ENCODE data around the gene FBXO15.

The FBXO15 gene

GRCh38 chr18:74153377-74153776 lies 5.7 kb upstream of the FBXO15 start:
- Histone ChIP-seq H3K4me1 (ENCODE audit: insufficient read depth, low read length) (peaks cover 6% of the 10 kb centered on the region; the same call in 1 of the 2 replicates), H3K36me3 (ENCODE audit: insufficient read depth, low read length) (peaks cover 48% of the 10 kb centered on the region), H3K9ac (ENCODE audit: low read depth, low read length) (no peak overlapping the region), H3K9me3 (ENCODE audit: insufficient read depth, low read depth, low read length) (no peaks in the 10 kb centered on the region), H3K4me3 (ENCODE audit: low read length) (no peak overlapping the region), H3K27me3 (ENCODE audit: insufficient read depth, low read length) (no peaks in the 10 kb centered on the region), H3K27ac (ENCODE audit: low read depth, low read length) (no peak overlapping the region)
- WGBS, result 86% methylated on average over 3 of the region's 4 CpGs

GRCh38 chr18:74152857-74153256 lies 5.2 kb upstream of the FBXO15 start:
- H3K9me3 ChIP-seq (ENCODE audit: insufficient read depth, low read depth, low read length), result no peaks in the 10 kb centered on the region
- WGBS, result 82% methylated on average over 2 of the region's 2 CpGs
- no peak overlapping the region for H3K9ac ChIP-seq (ENCODE audit: low read depth, low read length)
- peaks cover 6% of the 10 kb centered on the region; the same call in 1 of the 2 replicates for H3K4me1 ChIP-seq (ENCODE audit: insufficient read depth, low read length)
- no peak overlapping the region for H3K4me3 ChIP-seq (ENCODE audit: low read length)
- H3K36me3 ChIP-seq (ENCODE audit: insufficient read depth, low read length), result peaks cover 43% of the 10 kb centered on the region
- no peak overlapping the region for H3K27ac ChIP-seq (ENCODE audit: low read depth, low read length)
- H3K27me3 ChIP-seq (ENCODE audit: insufficient read depth, low read length), result no peaks in the 10 kb centered on the region

- Histone ChIP-seq H3K27me3 (ENCODE audit: insufficient read depth, low read length) (no peaks in the 10 kb centered on the region), H3K4me1 (ENCODE audit: insufficient read depth, low read length) (peaks cover 6% of the 10 kb centered on the region; the same call in 1 of the 2 replicates), H3K4me3 (ENCODE audit: low read length) (no peak overlapping the region), H3K9me3 (ENCODE audit: insufficient read depth, low read depth, low read length) (no peaks in the 10 kb centered on the region), H3K9ac (ENCODE audit: low read depth, low read length) (no peak overlapping the region), H3K36me3 (ENCODE audit: insufficient read depth, low read length) (peaks cover 38% of the 10 kb centered on the region), H3K27ac (ENCODE audit: low read depth, low read length) (no peak overlapping the region)
- WGBS, result 93% methylated on average over 6 of the region's 6 CpGs
These were observed 4.6 kb upstream of the FBXO15 start for GRCh38 chr18:74152270-74152669.

GRCh38 chr18:74149878-74150277 lies 2.2 kb upstream of the FBXO15 start:
- H3K4me3 ChIP-seq (ENCODE audit: low read length), result peak overlapping the region; percentile 78
- peak overlapping the region; percentile 84; the same call in 1 of the 2 replicates for H3K9ac ChIP-seq (ENCODE audit: low read depth, low read length)
- no peak overlapping the region for H3K27ac ChIP-seq (ENCODE audit: low read depth, low read length)
- H3K27me3 ChIP-seq (ENCODE audit: insufficient read depth, low read length), result peaks cover 7% of the 10 kb centered on the region; the same call in 1 of the 2 replicates
- H3K9me3 ChIP-seq (ENCODE audit: insufficient read depth, low read depth, low read length), result no peaks in the 10 kb centered on the region
- H3K36me3 ChIP-seq (ENCODE audit: insufficient read depth, low read length), result peaks cover 14% of the 10 kb centered on the region
- WGBS, result 92% methylated on average over 5 of the region's 5 CpGs
- H3K4me1 ChIP-seq (ENCODE audit: insufficient read depth, low read length), result peaks cover 9% of the 10 kb centered on the region; the same call in 1 of the 2 replicates

GRCh38 chr18:74148543-74149070 lies 973 bp upstream of the FBXO15 start:
- Histone ChIP-seq H3K27ac (ENCODE audit: low read depth, low read length) (peak overlapping the region; percentile 14; the same call in 1 of the 2 replicates), H3K9me3 (ENCODE audit: insufficient read depth, low read depth, low read length) (no peaks in the 10 kb centered on the region), H3K27me3 (ENCODE audit: insufficient read depth, low read length) (peaks cover 7% of the 10 kb centered on the region; the same call in 1 of the 2 replicates), H3K4me3 (ENCODE audit: low read length) (peak overlapping the region; percentile 78), H3K4me1 (ENCODE audit: insufficient read depth, low read length) (peaks cover 9% of the 10 kb centered on the region; the same call in 1 of the 2 replicates), H3K36me3 (ENCODE audit: insufficient read depth, low read length) (peaks cover 11% of the 10 kb centered on the region), H3K9ac (ENCODE audit: low read depth, low read length) (peak overlapping the region; percentile 84)
- under 1% methylated on average over 25 of the region's 25 CpGs for WGBS

GRCh38 chr18:74147491-74147778 lies 199 bp downstream of the FBXO15 start:
- H3K27ac ChIP-seq (ENCODE audit: low read depth, low read length), result no peak overlapping the region

GRCh38 chr18:74146756-74147155 lies 878 bp downstream of the FBXO15 start:
- Histone ChIP-seq H3K27me3 (ENCODE audit: insufficient read depth, low read length) (peaks cover 7% of the 10 kb centered on the region; the same call in 1 of the 2 replicates), H3K9ac (ENCODE audit: low read depth, low read length) (no peak overlapping the region), H3K36me3 (ENCODE audit: insufficient read depth, low read length) (peaks cover 11% of the 10 kb centered on the region), H3K4me1 (ENCODE audit: insufficient read depth, low read length) (peaks cover 9% of the 10 kb centered on the region; the same call in 1 of the 2 replicates), H3K4me3 (ENCODE audit: low read length) (peak overlapping the region; percentile 78), H3K9me3 (ENCODE audit: insufficient read depth, low read depth, low read length) (no peaks in the 10 kb centered on the region), H3K27ac (ENCODE audit: low read depth, low read length) (no peak overlapping the region)
- 63% methylated on average over 3 of the region's 3 CpGs for WGBS

More at GRCh38 chr18:74147491-74147778, 199 bp downstream of the FBXO15 start:
- peaks cover 9% of the 10 kb centered on the region; the same call in 1 of the 2 replicates for H3K4me1 ChIP-seq (ENCODE audit: insufficient read depth, low read length)
- H3K36me3 ChIP-seq (ENCODE audit: insufficient read depth, low read length), result peaks cover 11% of the 10 kb centered on the region
- H3K9ac ChIP-seq (ENCODE audit: low read depth, low read length), result peak overlapping the region; percentile 62
- WGBS, result under 1% methylated on average over 28 of the region's 28 CpGs
- H3K27me3 ChIP-seq (ENCODE audit: insufficient read depth, low read length), result peaks cover 7% of the 10 kb centered on the region; the same call in 1 of the 2 replicates
- H3K4me3 ChIP-seq (ENCODE audit: low read length), result peak overlapping the region; percentile 78
- no peaks in the 10 kb centered on the region for H3K9me3 ChIP-seq (ENCODE audit: insufficient read depth, low read depth, low read length)

GRCh38 chr18:74142252-74142651 lies 5.4 kb downstream of the FBXO15 start:
- Histone ChIP-seq H3K27ac (ENCODE audit: low read depth, low read length) (no peak overlapping the region), H3K9me3 (ENCODE audit: insufficient read depth, low read depth, low read length) (no peaks in the 10 kb centered on the region), H3K4me1 (ENCODE audit: insufficient read depth, low read length) (0 out of 2 replicates have a peak, but pooled peaks cover 3% of the 10 kb centered on the region), H3K27me3 (ENCODE audit: insufficient read depth, low read length) (peaks cover 10% of the 10 kb centered on the region; the same call in 1 of the 2 replicates), H3K36me3 (ENCODE audit: insufficient read depth, low read length) (no peaks in the 10 kb centered on the region), H3K4me3 (ENCODE audit: low read length) (no peak overlapping the region), H3K9ac (ENCODE audit: low read depth, low read length) (no peak overlapping the region)
- 85% methylated on average over 2 of the region's 2 CpGs for WGBS

- Histone ChIP-seq H3K9ac (ENCODE audit: low read depth, low read length) (no peak overlapping the region), H3K36me3 (ENCODE audit: insufficient read depth, low read length) (no peaks in the 10 kb centered on the region)
- 94% methylated on average over 2 of the region's 2 CpGs for WGBS
These were observed 6.0 kb downstream of the FBXO15 start for GRCh38 chr18:74141667-74142066.

GRCh38 chr18:74140582-74140981 lies 7.1 kb downstream of the FBXO15 start:
- Histone ChIP-seq H3K27ac (ENCODE audit: low read depth, low read length) (no peak overlapping the region), H3K4me3 (ENCODE audit: low read length) (no peak overlapping the region), H3K36me3 (ENCODE audit: insufficient read depth, low read length) (no peaks in the 10 kb centered on the region), H3K4me1 (ENCODE audit: insufficient read depth, low read length) (no peaks in the 10 kb centered on the region), H3K27me3 (ENCODE audit: insufficient read depth, low read length) (peaks cover 3% of the 10 kb centered on the region; the same call in 1 of the 2 replicates), H3K9ac (ENCODE audit: low read depth, low read length) (no peak overlapping the region), H3K9me3 (ENCODE audit: insufficient read depth, low read depth, low read length) (no peaks in the 10 kb centered on the region)
- 83% methylated on average over 1 of the region's 1 CpG for WGBS

More at GRCh38 chr18:74141667-74142066, 6.0 kb downstream of the FBXO15 start:
- no peaks in the 10 kb centered on the region for H3K4me1 ChIP-seq (ENCODE audit: insufficient read depth, low read length)
- no peak overlapping the region for H3K4me3 ChIP-seq (ENCODE audit: low read length)
- H3K27ac ChIP-seq (ENCODE audit: low read depth, low read length), result no peak overlapping the region
- peaks cover 5% of the 10 kb centered on the region; the same call in 1 of the 2 replicates for H3K27me3 ChIP-seq (ENCODE audit: insufficient read depth, low read length)
- no peaks in the 10 kb centered on the region for H3K9me3 ChIP-seq (ENCODE audit: insufficient read depth, low read depth, low read length)

- 90% methylated on average over 2 of the region's 3 CpGs for WGBS
- Histone ChIP-seq H3K9me3 (ENCODE audit: insufficient read depth, low read depth, low read length) (no peaks in the 10 kb centered on the region), H3K4me1 (ENCODE audit: insufficient read depth, low read length) (no peaks in the 10 kb centered on the region), H3K4me3 (ENCODE audit: low read length) (no peak overlapping the region), H3K9ac (ENCODE audit: low read depth, low read length) (no peak overlapping the region), H3K36me3 (ENCODE audit: insufficient read depth, low read length) (no peaks in the 10 kb centered on the region), H3K27me3 (ENCODE audit: insufficient read depth, low read length) (peaks cover 3% of the 10 kb centered on the region; the same call in 1 of the 2 replicates), H3K27ac (ENCODE audit: low read depth, low read length) (no peak overlapping the region)
These were observed 7.7 kb downstream of the FBXO15 start for GRCh38 chr18:74139888-74140287.

Measured in HUES64 (cell line).